ENCODE data around the gene ATP5F1A.

DNA sequence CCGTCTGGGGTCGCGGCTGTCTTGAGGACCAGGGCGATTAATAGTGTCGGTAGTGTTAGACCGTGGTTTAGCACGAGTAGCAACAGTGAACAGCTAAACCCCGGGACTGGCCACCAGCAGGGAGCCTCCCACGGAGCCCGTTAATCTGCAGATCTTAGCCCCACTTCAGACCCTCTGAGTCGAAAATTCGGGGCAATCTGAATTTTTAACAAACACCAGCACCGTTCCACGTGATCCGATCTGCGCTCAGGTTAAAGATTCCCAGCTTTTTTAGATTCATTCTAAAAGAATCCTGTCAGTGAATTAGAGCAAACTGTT lies 479 bp upstream of the ATP5F1A start:
- TF ChIP-seq EZH2phosphoT487 (IDR thresholded peaks at IDR 0.05; ENCODE audit: insufficient read depth, low read depth) (no peak), EZH2 (IDR thresholded peaks at IDR 0.05; ENCODE audit: insufficient read depth, poor library complexity, severe bottlenecking) (no peak)
